ENCODE results near the gene PES1. TPM values are rescaled to one million over a fixed set of nuclear protein-coding genes. Genes with fewer than 3 reads are reported as not detected.

PES1 gene
- total RNA-seq, 1 donor from 2014 or later: 68.2 TPM

- Mint-ChIP-seq H3K36me3 (no peaks in the 10 kb centered on the region), H3K9me3 (no peaks in the 10 kb centered on the region)
- TF ChIP-seq CTCF (IDR thresholded peaks at IDR 0.05; ENCODE audit: unreplicated experiment): no peak
Measured at GRCh38 chr22:30526656-30527055, 65.1 kb downstream of the PES1 start.

More at GRCh38 chr22:30526656-30527055, 65.1 kb downstream of the PES1 start:
- Mint-ChIP-seq H3K4me1 (peaks cover 5% of the 10 kb centered on the region), H3K4me3 (no peak overlapping the region), H3K27me3 (ENCODE audit: low read depth) (peaks cover 1% of the 10 kb centered on the region), H3K27ac (no peak overlapping the region)
- no peak for DNase-seq (ENCODE audit: low spot score in 2 of 2, unreplicated experiment in 2 of 2)

Other genes with a start within 250 kb of the PES1 start
- gene SF3A1, start 235.0 kb downstream of the PES1 start, total RNA-seq: 142 to 154 TPM (median 151 TPM) in 3 replicates
- 4.7 to 5.8 TPM (median 4.7 TPM) in 3 replicates for gene CCDC157, start 234.9 kb downstream of the PES1 start, total RNA-seq
- 39.2 to 41.9 TPM (median 39.4 TPM) in 3 replicates for gene RNF215, start 204.5 kb downstream of the PES1 start, total RNA-seq
- 4.3 to 6.5 TPM (median 5.4 TPM) in 3 replicates for gene SEC14L2, start 194.9 kb downstream of the PES1 start, total RNA-seq
- 5.9 to 8.2 TPM (median 7.3 TPM) in 3 replicates for gene MTFP1, start 166.1 kb downstream of the PES1 start, total RNA-seq
- gene SEC14L3, start 119.9 kb downstream of the PES1 start, total RNA-seq: not detected in 3 replicates
- 0.11 to 0.36 TPM (median 0.20 TPM) in 3 replicates for gene SEC14L4, start 86.2 kb downstream of the PES1 start, total RNA-seq
- gene SEC14L6, start 45.2 kb downstream of the PES1 start, total RNA-seq: 2.0 to 2.3 TPM (median 2.1 TPM) in 3 replicates
- 0.36 to 0.81 TPM (median 0.40 TPM) in 3 replicates for gene GAL3ST1, start 17.2 kb downstream of the PES1 start, total RNA-seq
- gene TCN2, start 15.3 kb upstream of the PES1 start, total RNA-seq: 15.3 to 15.5 TPM (median 15.4 TPM) in 3 replicates
- gene SLC35E4, start 43.9 kb upstream of the PES1 start, total RNA-seq: 4.1 to 4.3 TPM (median 4.1 TPM) in 3 replicates
- 5.8 to 6.7 TPM (median 6.2 TPM) in 3 replicates for gene DUSP18, start 76.0 kb upstream of the PES1 start, total RNA-seq
- gene OSBP2, start 103.0 kb upstream of the PES1 start, total RNA-seq: 13.0 to 15.8 TPM (median 15.8 TPM) in 3 replicates